GM19372 (cell line): Measurements from ENCODE around the gene RPTOR.

ENCODE experiments used
- ATAC-seq: cut with Tn5 transposase; IDR thresholded peaks from one replicate; pipeline ENCODE4 v1.9.1; 2021; ENCODE audit warnings: mild to moderate bottlenecking, low read depth, moderate library complexity; ENCODE audit not compliant: unreplicated experiment

Gene RPTOR

GRCh38 chr17:80913928-80914821 lies 369.5 kb downstream of the RPTOR start:
- no peak for ATAC-seq

- no peak for ATAC-seq
Measured at GRCh38 chr17:80916246-80916645, 371.6 kb downstream of the RPTOR start.

- no peak for ATAC-seq
Measured at GRCh38 chr17:80917716-80918560, 373.3 kb downstream of the RPTOR start.

GRCh38 chr17:80918731-80919130 lies 374.1 kb downstream of the RPTOR start:
- no peak for ATAC-seq

- no peak for ATAC-seq
Measured at GRCh38 chr17:80919331-80920311, 375.0 kb downstream of the RPTOR start.

- no peak for ATAC-seq
Measured at GRCh38 chr17:80920441-80920840, 375.8 kb downstream of the RPTOR start.

GRCh38 chr17:80921159-80921558 lies 376.5 kb downstream of the RPTOR start:
- ATAC-seq = no peak

GRCh38 chr17:80921741-80922579 lies 377.3 kb downstream of the RPTOR start:
- ATAC-seq = no peak

- ATAC-seq = no peak
Measured at GRCh38 chr17:80922580-80923160, 378.0 kb downstream of the RPTOR start.

GRCh38 chr17:80923211-80924110 lies 378.8 kb downstream of the RPTOR start:
- no peak for ATAC-seq

GRCh38 chr17:80924111-80924806 lies 379.6 kb downstream of the RPTOR start:
- ATAC-seq = no peak

- no peak for ATAC-seq
Measured at GRCh38 chr17:80924807-80925610, 380.4 kb downstream of the RPTOR start.

GRCh38 chr17:80925688-80926335 lies 381.2 kb downstream of the RPTOR start:
- ATAC-seq = no peak

- no peak for ATAC-seq
Measured at GRCh38 chr17:80926591-80927250, 382.1 kb downstream of the RPTOR start.

- no peak for ATAC-seq
Measured at GRCh38 chr17:80927791-80928216, 383.2 kb downstream of the RPTOR start.

GRCh38 chr17:80929449-80929848 lies 384.8 kb downstream of the RPTOR start:
- ATAC-seq = no peak
